HG03558 (cell line): Measurements from ENCODE around the gene NCBP3.

Experiments used
- ATAC-seq: cut with Tn5 transposase; IDR thresholded peaks from one replicate; pipeline ENCODE4 v1.9.1; 2021; ENCODE audit warnings: moderate number of reproducible peaks; ENCODE audit not compliant: unreplicated experiment; ENCODE audit errors: extremely low read depth

Gene NCBP3

GRCh38 chr17:3815122-3815521, 30.9 kb downstream of the NCBP3 start:
- no peak for ATAC-seq

- ATAC-seq: no peak
Observed at GRCh38 chr17:3814361-3814760, 31.7 kb downstream of the NCBP3 start.

GRCh38 chr17:3813171-3813570, 32.9 kb downstream of the NCBP3 start:
- no peak for ATAC-seq

- no peak for ATAC-seq
Observed at GRCh38 chr17:3812771-3813170, 33.3 kb downstream of the NCBP3 start.

- no peak for ATAC-seq
Observed at GRCh38 chr17:3812284-3812683, 33.8 kb downstream of the NCBP3 start.

- no peak for ATAC-seq
Observed at GRCh38 chr17:3810019-3810418, 36.0 kb downstream of the NCBP3 start.

- no peak for ATAC-seq
Observed at GRCh38 chr17:3809135-3809534, 36.9 kb downstream of the NCBP3 start.

- ATAC-seq: no peak
Observed at GRCh38 chr17:3808701-3809100, 37.3 kb downstream of the NCBP3 start.

- ATAC-seq: no peak
Observed at GRCh38 chr17:3805581-3805980, 40.5 kb downstream of the NCBP3 start.

GRCh38 chr17:3804503-3804931, 41.5 kb downstream of the NCBP3 start:
- peak; percentile 42 for ATAC-seq

- no peak for ATAC-seq
Observed at GRCh38 chr17:3803308-3803640, 42.8 kb downstream of the NCBP3 start.

GRCh38 chr17:3802461-3803307, 43.4 kb downstream of the NCBP3 start:
- no peak for ATAC-seq

- no peak for ATAC-seq
Observed at GRCh38 chr17:3801792-3802191, 44.3 kb downstream of the NCBP3 start.

- ATAC-seq: no peak
Observed at GRCh38 chr17:3801347-3801746, 44.7 kb downstream of the NCBP3 start.

- ATAC-seq: no peak
Observed at GRCh38 chr17:3800362-3801271, 45.4 kb downstream of the NCBP3 start, which contains the start of gene ITGAE. Gene ITGAE (minus strand): TSS chr17:3801188. CDS start chr17:3801144, 44 bp downstream.

GRCh38 chr17:3799181-3799945, 46.7 kb downstream of the NCBP3 start:
- ATAC-seq: no peak

GRCh38 chr17:3798273-3799180, 47.5 kb downstream of the NCBP3 start:
- ATAC-seq: no peak

- no peak for ATAC-seq
Observed at GRCh38 chr17:3796822-3797170, 49.2 kb downstream of the NCBP3 start.

GRCh38 chr17:3796110-3796821, 49.8 kb downstream of the NCBP3 start:
- ATAC-seq: peak; percentile 58
